ENCODE data around the gene SLC9B1.

- no peak for TF ChIP-seq POLR2A (IDR thresholded peaks at IDR 0.05; ENCODE audit: control extremely low read depth in 1 of 2, low read depth in 2 of 2, low read length in 2 of 2)
- no peak for TF ChIP-seq NRF1 (IDR thresholded peaks at IDR 0.05; ENCODE audit: low read depth, low read length)
- TF ChIP-seq, protein P1, sequence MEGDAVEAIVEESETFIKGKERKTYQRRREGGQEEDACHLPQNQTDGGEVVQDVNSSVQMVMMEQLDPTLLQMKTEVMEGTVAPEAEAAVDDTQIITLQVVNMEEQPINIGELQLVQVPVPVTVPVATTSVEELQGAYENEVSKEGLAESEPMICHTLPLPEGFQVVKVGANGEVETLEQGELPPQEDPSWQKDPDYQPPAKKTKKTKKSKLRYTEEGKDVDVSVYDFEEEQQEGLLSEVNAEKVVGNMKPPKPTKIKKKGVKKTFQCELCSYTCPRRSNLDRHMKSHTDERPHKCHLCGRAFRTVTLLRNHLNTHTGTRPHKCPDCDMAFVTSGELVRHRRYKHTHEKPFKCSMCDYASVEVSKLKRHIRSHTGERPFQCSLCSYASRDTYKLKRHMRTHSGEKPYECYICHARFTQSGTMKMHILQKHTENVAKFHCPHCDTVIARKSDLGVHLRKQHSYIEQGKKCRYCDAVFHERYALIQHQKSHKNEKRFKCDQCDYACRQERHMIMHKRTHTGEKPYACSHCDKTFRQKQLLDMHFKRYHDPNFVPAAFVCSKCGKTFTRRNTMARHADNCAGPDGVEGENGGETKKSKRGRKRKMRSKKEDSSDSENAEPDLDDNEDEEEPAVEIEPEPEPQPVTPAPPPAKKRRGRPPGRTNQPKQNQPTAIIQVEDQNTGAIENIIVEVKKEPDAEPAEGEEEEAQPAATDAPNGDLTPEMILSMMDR (IDR thresholded peaks at IDR 0.05; ENCODE audit: control extremely low read depth in 1 of 3, insufficient read depth in 1 of 3, low read depth in 1 of 3, low read length in 3 of 3) = no peak
- no peak for TF ChIP-seq JUND (IDR thresholded peaks at IDR 0.05; ENCODE audit: low read length)
- TF ChIP-seq HDAC2 (IDR thresholded peaks at IDR 0.05; ENCODE audit: borderline replicate concordance in 1 of 2, low read depth in 2 of 2, low read length in 2 of 2) = no peak
- no peak for TF ChIP-seq POU5F1 (IDR thresholded peaks at IDR 0.05; ENCODE audit: low read depth, low read length)
- TF ChIP-seq, protein P2, sequence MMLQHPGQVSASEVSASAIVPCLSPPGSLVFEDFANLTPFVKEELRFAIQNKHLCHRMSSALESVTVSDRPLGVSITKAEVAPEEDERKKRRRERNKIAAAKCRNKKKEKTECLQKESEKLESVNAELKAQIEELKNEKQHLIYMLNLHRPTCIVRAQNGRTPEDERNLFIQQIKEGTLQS (IDR thresholded peaks at IDR 0.05; ENCODE audit: insufficient read depth, low read depth, low read length) = no peak
- no peak for TF ChIP-seq GABPA (IDR thresholded peaks at IDR 0.05; ENCODE audit: borderline replicate concordance, insufficient read depth, low read length)
- TF ChIP-seq EZH2 (IDR thresholded peaks at IDR 0.05; ENCODE audit: low read depth, low read length, severe bottlenecking) = no peak
- TF ChIP-seq POLR2AphosphoS5 (IDR thresholded peaks at IDR 0.05; ENCODE audit: low read depth, low read length) = no peak
- TF ChIP-seq, protein P3, sequence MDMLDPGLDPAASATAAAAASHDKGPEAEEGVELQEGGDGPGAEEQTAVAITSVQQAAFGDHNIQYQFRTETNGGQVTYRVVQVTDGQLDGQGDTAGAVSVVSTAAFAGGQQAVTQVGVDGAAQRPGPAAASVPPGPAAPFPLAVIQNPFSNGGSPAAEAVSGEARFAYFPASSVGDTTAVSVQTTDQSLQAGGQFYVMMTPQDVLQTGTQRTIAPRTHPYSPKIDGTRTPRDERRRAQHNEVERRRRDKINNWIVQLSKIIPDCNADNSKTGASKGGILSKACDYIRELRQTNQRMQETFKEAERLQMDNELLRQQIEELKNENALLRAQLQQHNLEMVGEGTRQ (IDR thresholded peaks at IDR 0.05; ENCODE audit: low read length) = no peak
- no peak for TF ChIP-seq ASH2L (IDR thresholded peaks at IDR 0.05; ENCODE audit: low read length)
- TF ChIP-seq EP300 (IDR thresholded peaks at IDR 0.05; ENCODE audit: borderline replicate concordance in 1 of 2, low read depth in 2 of 2, low read length in 2 of 2) = no peak
- TF ChIP-seq SAP30 (IDR thresholded peaks at IDR 0.05; ENCODE audit: insufficient read depth, insufficient replicate concordance, low read length) = no peak
Measured at GRCh38 chr4:103018391-103019307, 856 bp downstream of the SLC9B1 start.

Data from H1 (cell line).